Keratinocyte (primary cell): Measurements from ENCODE around the gene APOBEC3F. TPM values are rescaled to one million over a fixed set of nuclear protein-coding genes. Genes with fewer than 3 reads are reported as not detected.

ENCODE experiments used
- DNase-seq: peaks from one replicate; pipeline ENCODE4 v3.0.0-alpha.2; 2011; ENCODE audit warnings: low read depth, missing footprints, low spot score
- FAIRE-seq: peaks from 2 replicates; lab custom pipeline; 2011; peaks lifted over from hg19 to GRCh38; lab: Jason Lieb, UNC
- H2AFZ ChIP-seq: 2 replicates; pipeline ENCODE4 v1.6.0; 2012; ENCODE audit warnings: low read length, control low read depth, inconsistent platforms; ENCODE audit not compliant: control insufficient read depth
- H3K27ac ChIP-seq: 2 replicates; pipeline ENCODE4 v1.5.1; 2011; ENCODE audit warnings: low read length; ENCODE audit not compliant: control insufficient read depth, insufficient read depth
- H3K27me3 ChIP-seq: 3 replicates; pipeline ENCODE4 v1.6.0; 2011; ENCODE audit warnings: low read length; ENCODE audit not compliant: control insufficient read depth, insufficient read depth; ENCODE audit errors: extremely low read depth
- H3K36me3 ChIP-seq, 2 experiments: 2 replicates in 1 of 2; 3 replicates in 1 of 2; pipeline ENCODE4 v1.5.1; 2011; ENCODE audit warnings: low read length in 2 of 2, mild to moderate bottlenecking in 1 of 2; ENCODE audit not compliant: control insufficient read depth in 2 of 2, insufficient read depth in 2 of 2; ENCODE audit errors: extremely low read depth in 1 of 2
- H3K4me1 ChIP-seq: 3 replicates; pipeline ENCODE4 v1.5.1; 2011; ENCODE audit warnings: low read length; ENCODE audit not compliant: control insufficient read depth, insufficient read depth; ENCODE audit errors: extremely low read depth
- H3K4me2 ChIP-seq: 3 replicates; pipeline ENCODE4 v1.6.0; 2011; ENCODE audit warnings: low read depth, low read length; ENCODE audit not compliant: control insufficient read depth, insufficient read depth; ENCODE audit errors: extremely low read depth
- H3K4me3 ChIP-seq, 3 experiments: fragments of 200-600 bp in 1 of 3; sonication (generic) in 1 of 3; 2 replicates in 2 of 3; 3 replicates in 1 of 3; pipeline ENCODE4 v1.5.1; 2011 to 2016; ENCODE audit warnings: low read length in 3 of 3, mild to moderate bottlenecking in 3 of 3, control low read depth in 2 of 3, inconsistent platforms in 1 of 3, low read depth in 1 of 3, mixed read lengths in 1 of 3, mixed run types in 1 of 3, moderate library complexity in 1 of 3; ENCODE audit not compliant: control insufficient read depth in 2 of 3, insufficient read depth in 2 of 3; ENCODE audit errors: extremely low read depth in 1 of 3
- H3K79me2 ChIP-seq: 2 replicates; pipeline ENCODE4 v1.6.0; 2012; ENCODE audit warnings: low read length; ENCODE audit not compliant: control insufficient read depth, insufficient read depth
- H3K9ac ChIP-seq: 3 replicates; pipeline ENCODE4 v1.6.0; 2011; ENCODE audit warnings: low read length; ENCODE audit not compliant: control insufficient read depth, insufficient read depth; ENCODE audit errors: extremely low read depth
- H3K9me1 ChIP-seq: 3 replicates; pipeline ENCODE4 v1.6.0; 2011; ENCODE audit warnings: low read length; ENCODE audit not compliant: control insufficient read depth, insufficient read depth; ENCODE audit errors: extremely low read depth
- H3K9me3 ChIP-seq: 2 replicates; pipeline ENCODE4 v1.5.1; 2012; ENCODE audit warnings: low read depth, low read length; ENCODE audit not compliant: control insufficient read depth
- H4K20me1 ChIP-seq: 3 replicates; pipeline ENCODE4 v1.6.0; 2011; ENCODE audit warnings: low read length; ENCODE audit not compliant: control insufficient read depth, insufficient read depth; ENCODE audit errors: extremely low read depth
- EZH2 ChIP-seq: IDR thresholded peaks from one replicate; pipeline ENCODE4 v1.6.1; 2012; ENCODE audit warnings: inconsistent platforms, mild to moderate bottlenecking, low read length, moderate library complexity
- dilution Hi-C: fragments of 300-500 bp; cut with MboI; formaldehyde crosslinking; loops from one replicate; pipeline ENCODE4 v1.7.0; 2020; ENCODE audit warnings: low sequenced_read_pairs; ENCODE audit not compliant: extremely low pct_ligation_motif_present
- polyA plus RNA-seq, 5 experiments: library from polyadenylated mRNA; depleted of rRNA in 3 of 5; stranded (reverse) in 3 of 5; stranded (forward) in 1 of 5; unstranded in 1 of 5; fragments of >200 nt; gene quantifications; 1 replicate in 1 of 5; 2 replicates in 3 of 5; 3 replicates in 1 of 5; pipeline versions ENCODE4 v1.2.1 to v1.2.3, GENCODE V29; 2011 to 2012; ENCODE audit warnings: missing spikeins in 2 of 5, low read depth in 1 of 5, low replicate concordance in 1 of 5
- TF ChIP-seq, protein P1 (sequence below), 3 experiments: IDR thresholded peaks in 1 of 3; conservative IDR thresholded peaks in 1 of 3; optimal IDR thresholded peaks in 1 of 3; 2 replicates in 2 of 3; 3 replicates in 1 of 3; pipeline versions ENCODE3 to v1.5.1; 2011; ENCODE audit warnings: low read length in 3 of 3, mild to moderate bottlenecking in 3 of 3, moderate library complexity in 2 of 3, control low read depth in 1 of 3, inconsistent platforms in 1 of 3; ENCODE audit not compliant: insufficient read depth in 2 of 3; ENCODE audit errors: extremely low read depth in 1 of 3

Gene APOBEC3F
- polyA plus RNA-seq, 1 donor (not counting 4 experiments of a cell fraction or from before 2014, with no cell fraction given): 7.9 TPM

DNA sequence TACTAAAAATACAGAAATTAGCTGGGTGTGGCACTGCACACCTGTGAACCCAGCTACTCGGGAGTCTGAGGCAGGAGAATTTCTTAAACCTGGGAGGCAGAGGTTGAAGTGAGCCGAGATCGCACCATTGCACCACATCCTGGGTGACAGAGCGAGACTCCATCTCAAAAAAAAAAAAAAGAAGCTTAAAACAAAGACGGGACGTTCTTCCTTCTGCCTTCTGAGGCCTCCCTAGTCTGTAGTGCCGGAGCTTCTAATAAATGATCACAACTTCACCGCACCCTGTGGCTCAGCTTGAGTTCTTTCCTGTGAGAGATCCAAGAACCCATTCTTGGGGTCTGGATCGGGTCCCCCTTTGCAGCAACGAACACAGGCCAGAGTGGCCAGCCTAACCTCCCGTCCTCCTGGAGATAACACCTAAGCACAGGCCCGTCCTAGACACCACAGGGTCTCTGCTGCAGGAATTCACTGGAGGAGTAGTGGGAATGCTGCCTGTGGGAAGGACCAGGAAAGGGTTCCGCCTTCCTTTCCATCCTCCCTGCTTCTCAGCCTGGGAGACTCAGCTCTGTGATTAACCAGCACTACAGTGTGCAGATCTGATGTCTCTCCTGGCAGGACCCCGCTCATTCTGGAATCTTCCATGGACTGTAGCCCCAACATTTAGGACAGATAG is 54.2 kb downstream of the APOBEC3F start:
- Histone ChIP-seq H3K27ac (no peak overlapping the region), H3K36me3 (no peaks in the 10 kb centered on the region), H3K4me1 (peaks cover 39% of the 10 kb centered on the region), H3K9me3 (no peaks in the 10 kb centered on the region), H4K20me1 (no peaks in the 10 kb centered on the region), H3K4me2 (no peak overlapping the region), H2AFZ (no peak overlapping the region), H3K79me2 (no peaks in the 10 kb centered on the region), H3K27me3 (no peaks in the 10 kb centered on the region), H3K4me3 (no peak overlapping the region), H3K9ac (no peak overlapping the region), H3K9me1 (no peaks in the 10 kb centered on the region)
- DNase-seq (no peak), FAIRE-seq (no peak)
- dilution Hi-C loops: no loop called here
- TF ChIP-seq, protein P1, sequence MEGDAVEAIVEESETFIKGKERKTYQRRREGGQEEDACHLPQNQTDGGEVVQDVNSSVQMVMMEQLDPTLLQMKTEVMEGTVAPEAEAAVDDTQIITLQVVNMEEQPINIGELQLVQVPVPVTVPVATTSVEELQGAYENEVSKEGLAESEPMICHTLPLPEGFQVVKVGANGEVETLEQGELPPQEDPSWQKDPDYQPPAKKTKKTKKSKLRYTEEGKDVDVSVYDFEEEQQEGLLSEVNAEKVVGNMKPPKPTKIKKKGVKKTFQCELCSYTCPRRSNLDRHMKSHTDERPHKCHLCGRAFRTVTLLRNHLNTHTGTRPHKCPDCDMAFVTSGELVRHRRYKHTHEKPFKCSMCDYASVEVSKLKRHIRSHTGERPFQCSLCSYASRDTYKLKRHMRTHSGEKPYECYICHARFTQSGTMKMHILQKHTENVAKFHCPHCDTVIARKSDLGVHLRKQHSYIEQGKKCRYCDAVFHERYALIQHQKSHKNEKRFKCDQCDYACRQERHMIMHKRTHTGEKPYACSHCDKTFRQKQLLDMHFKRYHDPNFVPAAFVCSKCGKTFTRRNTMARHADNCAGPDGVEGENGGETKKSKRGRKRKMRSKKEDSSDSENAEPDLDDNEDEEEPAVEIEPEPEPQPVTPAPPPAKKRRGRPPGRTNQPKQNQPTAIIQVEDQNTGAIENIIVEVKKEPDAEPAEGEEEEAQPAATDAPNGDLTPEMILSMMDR (optimal IDR thresholded peaks at IDR 0.05 in 1 of 3, IDR thresholded peaks at IDR 0.05 in 1 of 3, conservative IDR thresholded peaks at IDR 0.05 in 1 of 3; ENCODE audit: extremely low read depth in 1 of 3, insufficient read depth in 2 of 3, low read length in 3 of 3): no peak
- TF ChIP-seq EZH2: no peak

DNA sequence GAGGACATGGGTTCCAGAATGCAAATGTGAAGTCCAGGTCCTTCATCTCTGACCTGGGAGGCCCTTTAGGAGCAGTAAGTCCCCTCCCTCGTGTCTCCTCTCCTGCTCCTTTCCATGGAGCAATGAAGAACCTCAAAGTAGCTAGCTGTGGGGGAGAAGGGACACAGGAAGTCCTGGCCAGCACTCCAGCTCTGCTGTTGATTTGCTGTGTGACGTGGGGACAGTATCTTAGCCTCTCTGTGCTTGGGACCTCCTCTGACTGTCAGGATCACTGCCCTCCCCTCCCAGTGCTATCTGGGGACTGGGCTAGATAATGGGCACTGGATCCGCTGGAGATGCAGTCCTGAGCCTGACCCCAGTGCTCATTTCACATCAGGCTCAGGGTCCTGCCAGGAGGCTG is 55.3 kb downstream of the APOBEC3F start:
- dilution Hi-C loops: no loop called here
- no peak for FAIRE-seq
- no peaks in the 10 kb centered on the region for H3K36me3 ChIP-seq

More for the DNA sequence above, 55.3 kb downstream of the APOBEC3F start:
- TF ChIP-seq EZH2: no peak
- TF ChIP-seq, protein P1 (optimal IDR thresholded peaks at IDR 0.05 in 1 of 3, IDR thresholded peaks at IDR 0.05 in 1 of 3, conservative IDR thresholded peaks at IDR 0.05 in 1 of 3; ENCODE audit: extremely low read depth in 1 of 3, insufficient read depth in 2 of 3, low read length in 3 of 3): no peak
- Histone ChIP-seq H3K4me2 (no peak overlapping the region), H3K4me1 (peaks cover 27% of the 10 kb centered on the region), H4K20me1 (no peaks in the 10 kb centered on the region), H2AFZ (no peak overlapping the region), H3K4me3 (no peak overlapping the region), H3K79me2 (no peaks in the 10 kb centered on the region), H3K27me3 (no peaks in the 10 kb centered on the region), H3K9me1 (no peaks in the 10 kb centered on the region), H3K9ac (no peak overlapping the region), H3K27ac (no peak overlapping the region), H3K9me3 (no peaks in the 10 kb centered on the region)
- no peak for DNase-seq
